Stromal cell of bone marrow (primary cell): ENCODE data around the gene UNC79.

Experiments
- DNase-seq: peaks from one replicate; pipeline ENCODE4 v3.0.0-alpha.2; 2012; ENCODE audit warnings: low read depth

Gene UNC79

GRCh38 chr14:93727917-93728650 is 297.3 kb downstream of the UNC79 start:
- DNase-seq: no peak

- no peak for DNase-seq
Observed at GRCh38 chr14:93728651-93729016, 297.9 kb downstream of the UNC79 start.

- DNase-seq: no peak
Observed at GRCh38 chr14:93729993-93730392, 299.3 kb downstream of the UNC79 start.

- no peak for DNase-seq
Observed at GRCh38 chr14:93731753-93732152, 301.0 kb downstream of the UNC79 start.

- DNase-seq: no peak
Observed at GRCh38 chr14:93732524-93732923, 301.8 kb downstream of the UNC79 start.

- DNase-seq: no peak
Observed at GRCh38 chr14:93733231-93733630, 302.5 kb downstream of the UNC79 start.

GRCh38 chr14:93733631-93734030 is 302.9 kb downstream of the UNC79 start:
- DNase-seq: no peak

GRCh38 chr14:93734086-93734822 is 303.5 kb downstream of the UNC79 start:
- DNase-seq: no peak

- DNase-seq: no peak
Observed at GRCh38 chr14:93735206-93735605, 304.5 kb downstream of the UNC79 start.

GRCh38 chr14:93736378-93737014 is 305.8 kb downstream of the UNC79 start:
- DNase-seq: no peak

GRCh38 chr14:93737634-93738033 is 306.9 kb downstream of the UNC79 start:
- DNase-seq: no peak

GRCh38 chr14:93741556-93742230 is 311.0 kb downstream of the UNC79 start:
- no peak for DNase-seq

GRCh38 chr14:93742761-93743160 is 312.0 kb downstream of the UNC79 start:
- DNase-seq: no peak

GRCh38 chr14:93743270-93744060 is 312.7 kb downstream of the UNC79 start:
- DNase-seq: no peak

GRCh38 chr14:93744176-93744575 is 313.4 kb downstream of the UNC79 start:
- no peak for DNase-seq

GRCh38 chr14:93744876-93745275 is 314.1 kb downstream of the UNC79 start:
- no peak for DNase-seq

- no peak for DNase-seq
Observed at GRCh38 chr14:93745603-93746273, 315.0 kb downstream of the UNC79 start.

- DNase-seq: no peak
Observed at GRCh38 chr14:93747102-93747501, 316.4 kb downstream of the UNC79 start.

- no peak for DNase-seq
Observed at GRCh38 chr14:93747560-93747959, 316.8 kb downstream of the UNC79 start.

- no peak for DNase-seq
Observed at GRCh38 chr14:93748208-93749075, 317.7 kb downstream of the UNC79 start.
